ENCODE results near the gene DSC3. TPM values are rescaled to one million over a fixed set of nuclear protein-coding genes. Genes with fewer than 3 reads are reported as not detected.

The DSC3 gene
- total RNA-seq, 1 experiment from 2014 or later, result 60.8 TPM

- H3K4me1 Mint-ChIP-seq (ENCODE audit: insufficient read depth, unreplicated experiment), result peaks cover 11% of the 10 kb centered on the region
- POLR2A ChIA-PET, result interaction anchor here (0.6 to 1.2 kb wide), 2 partner anchors 11 to 16 kb away, joined by 3 to 7 read pairs; partner anchors contain the start of gene DSC3
- BruUV-seq (replicated peaks), result no TSS peak
- no peak for TF ChIP-seq CTCF (IDR thresholded peaks at IDR 0.05; ENCODE audit: unreplicated experiment)
- peaks cover 7% of the 10 kb centered on the region for H3K36me3 Mint-ChIP-seq (ENCODE audit: insufficient read depth, unreplicated experiment)
- no peak overlapping the region for H3K4me3 Mint-ChIP-seq (ENCODE audit: unreplicated experiment)
- peaks cover 5% of the 10 kb centered on the region for H3K9me3 Mint-ChIP-seq (ENCODE audit: unreplicated experiment)
- H3K27ac Mint-ChIP-seq (ENCODE audit: low read depth, unreplicated experiment), result no peak overlapping the region
- intact Hi-C loops (cut with micrococcal nuclease), result no loop called here
- CTCF ChIA-PET, result interaction anchor here (0.7 to 0.8 kb wide), 2 partner anchors 38 to 185 kb away, joined by 3 read pairs; no protein-coding TSS in a partner anchor
- DNase-seq (ENCODE audit: unreplicated experiment), result no peak
- H3K27me3 Mint-ChIP-seq (ENCODE audit: insufficient read depth, unreplicated experiment), result no peaks in the 10 kb centered on the region
These were observed 15.4 kb upstream of the DSC3 start for GRCh38 chr18:31057917-31058316.

- intact Hi-C loops (cut with micrococcal nuclease), result no loop called here
- Mint-ChIP-seq H3K9me3 (ENCODE audit: unreplicated experiment) (peaks cover 8% of the 10 kb centered on the region), H3K4me3 (ENCODE audit: unreplicated experiment) (no peak overlapping the region), H3K27me3 (ENCODE audit: insufficient read depth, unreplicated experiment) (no peaks in the 10 kb centered on the region), H3K36me3 (ENCODE audit: insufficient read depth, unreplicated experiment) (peaks cover 7% of the 10 kb centered on the region), H3K4me1 (ENCODE audit: insufficient read depth, unreplicated experiment) (peaks cover 11% of the 10 kb centered on the region), H3K27ac (ENCODE audit: low read depth, unreplicated experiment) (no peak overlapping the region)
- ChIA-PET POLR2A (interaction anchor here (0.7 to 1.4 kb wide), 4 partner anchors 10 to 230 kb away, joined by 3 to 6 read pairs (median 4); partner anchors contain the start of gene DSC3), CTCF (interaction anchor here (0.7 kb wide), 1 partner anchor 39 kb away, joined by 3 read pairs; no protein-coding TSS in a partner anchor)
- no peak for TF ChIP-seq CTCF (IDR thresholded peaks at IDR 0.05; ENCODE audit: unreplicated experiment)
- no TSS peak for BruUV-seq (replicated peaks)
- peak; percentile 26 for DNase-seq (ENCODE audit: unreplicated experiment)
These were observed 14.5 kb upstream of the DSC3 start for GRCh38 chr18:31057051-31057450.

- no TSS peak for BruUV-seq (replicated peaks)
- no peak overlapping the region for H3K4me3 Mint-ChIP-seq (ENCODE audit: unreplicated experiment)
- no peak overlapping the region for H3K27ac Mint-ChIP-seq (ENCODE audit: low read depth, unreplicated experiment)
- ChIA-PET POLR2A (interaction anchor here (0.7 to 1.4 kb wide), 5 partner anchors 10 to 230 kb away, joined by 3 to 6 read pairs (median 4); partner anchors contain the start of gene DSC3), CTCF (no interaction called here)
- peaks cover 8% of the 10 kb centered on the region for H3K9me3 Mint-ChIP-seq (ENCODE audit: unreplicated experiment)
- no peak for DNase-seq (ENCODE audit: unreplicated experiment)
- intact Hi-C loops (cut with micrococcal nuclease), result no loop called here
- no peak for TF ChIP-seq CTCF (IDR thresholded peaks at IDR 0.05; ENCODE audit: unreplicated experiment)
- no peaks in the 10 kb centered on the region for H3K27me3 Mint-ChIP-seq (ENCODE audit: insufficient read depth, unreplicated experiment)
- peaks cover 11% of the 10 kb centered on the region for H3K4me1 Mint-ChIP-seq (ENCODE audit: insufficient read depth, unreplicated experiment)
- H3K36me3 Mint-ChIP-seq (ENCODE audit: insufficient read depth, unreplicated experiment), result peaks cover 2% of the 10 kb centered on the region
These were observed 13.8 kb upstream of the DSC3 start for GRCh38 chr18:31056296-31056695.

GRCh38 chr18:31050635-31051034, 8.1 kb upstream of the DSC3 start:
- BruUV-seq (replicated peaks), result no TSS peak

More at GRCh38 chr18:31050635-31051034, 8.1 kb upstream of the DSC3 start:
- no peak overlapping the region for H3K4me3 Mint-ChIP-seq (ENCODE audit: unreplicated experiment)
- intact Hi-C loops (cut with micrococcal nuclease), result no loop called here
- CTCF ChIA-PET, result interaction anchor here (0.6 kb wide), 1 partner anchor 634 kb away, joined by 3 read pairs; no protein-coding TSS in a partner anchor
- DNase-seq (ENCODE audit: unreplicated experiment), result peak; percentile 29
- no peak overlapping the region for H3K27ac Mint-ChIP-seq (ENCODE audit: low read depth, unreplicated experiment)
- peaks cover 6% of the 10 kb centered on the region for H3K36me3 Mint-ChIP-seq (ENCODE audit: insufficient read depth, unreplicated experiment)
- peaks cover 21% of the 10 kb centered on the region for H3K4me1 Mint-ChIP-seq (ENCODE audit: insufficient read depth, unreplicated experiment)
- peaks cover 8% of the 10 kb centered on the region for H3K9me3 Mint-ChIP-seq (ENCODE audit: unreplicated experiment)
- TF ChIP-seq CTCF (IDR thresholded peaks at IDR 0.05; ENCODE audit: unreplicated experiment), result no peak
- POLR2A ChIA-PET, result no interaction called here
- H3K27me3 Mint-ChIP-seq (ENCODE audit: insufficient read depth, unreplicated experiment), result no peaks in the 10 kb centered on the region
